K562 treated with DMSO at 1 percent for 48 hours (cell line): ENCODE results near the gene DNAJC5G. TPM values are rescaled to one million over a fixed set of nuclear protein-coding genes. Genes with fewer than 3 reads are reported as not detected.

Source experiments
- total RNA-seq: library from RNA; unstranded; fragments of 300-600 nt; gene quantifications from 2 replicates; pipeline ENCODE4 v1.2.3, GENCODE V29; 2022; ENCODE audit warnings: low replicate concordance; ENCODE audit errors: extremely low read depth

Gene DNAJC5G, protein sequence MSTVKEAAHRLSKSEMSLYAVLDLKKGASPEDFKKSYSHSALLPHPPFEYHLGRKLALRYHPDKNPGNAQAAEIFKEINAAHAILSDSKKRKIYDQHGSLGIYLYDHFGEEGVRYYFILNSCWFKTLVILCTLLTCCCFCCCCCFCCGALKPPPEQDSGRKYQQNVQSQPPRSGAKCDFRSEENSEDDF
- total RNA-seq: not detected in 2 replicates

DNA sequence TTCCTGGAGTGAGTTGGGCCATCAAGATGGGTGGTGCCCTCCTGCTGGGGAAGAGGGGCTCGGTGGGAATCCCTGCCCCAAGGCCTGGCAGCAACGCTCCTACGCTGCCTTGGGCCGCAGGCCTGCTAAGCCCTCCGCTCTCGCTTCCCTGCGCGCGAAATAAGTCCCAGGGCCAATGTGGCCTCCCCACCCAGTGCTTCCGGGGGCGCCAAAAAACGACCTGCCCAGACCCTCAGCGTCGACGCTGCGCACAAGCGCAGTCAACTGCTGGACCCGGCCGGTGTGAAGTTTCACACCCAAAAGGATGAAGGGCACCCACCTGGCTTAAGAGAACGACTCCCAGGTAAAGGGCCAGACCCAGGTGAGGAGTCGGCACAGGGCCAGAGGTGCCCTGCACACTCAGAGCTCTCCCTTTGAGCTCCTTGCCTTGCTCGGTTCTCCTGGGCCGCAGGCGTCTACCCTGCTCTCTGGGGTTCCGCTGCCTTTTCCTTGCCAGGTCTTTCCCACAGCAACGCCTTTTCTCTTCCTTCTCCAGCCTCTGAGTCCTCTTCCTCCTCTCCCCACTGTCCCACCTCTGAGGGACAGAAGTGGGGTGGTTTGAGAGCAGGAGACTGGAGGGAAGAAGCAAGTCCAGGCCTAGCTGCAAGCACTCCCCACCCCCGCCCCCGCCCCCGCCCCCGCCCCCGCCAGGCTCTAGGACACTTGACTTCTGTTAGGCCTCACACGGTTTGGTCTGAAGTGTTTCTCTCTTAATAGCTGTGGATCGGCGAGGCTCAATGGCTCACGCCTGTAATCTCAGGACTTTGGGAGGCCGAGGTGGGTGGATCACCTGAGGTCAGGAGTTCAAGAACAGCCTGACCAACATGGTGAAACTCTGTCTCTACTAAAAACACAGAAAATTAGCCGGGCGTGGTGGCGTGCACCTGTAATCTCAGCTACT lies at the start of gene DNAJC5G:
TSS of gene DNAJC5G (plus strand) at position 223 of the 940 bp plus-strand sequence. CDS start 1,296 bp downstream, outside the sequence.

DNA sequence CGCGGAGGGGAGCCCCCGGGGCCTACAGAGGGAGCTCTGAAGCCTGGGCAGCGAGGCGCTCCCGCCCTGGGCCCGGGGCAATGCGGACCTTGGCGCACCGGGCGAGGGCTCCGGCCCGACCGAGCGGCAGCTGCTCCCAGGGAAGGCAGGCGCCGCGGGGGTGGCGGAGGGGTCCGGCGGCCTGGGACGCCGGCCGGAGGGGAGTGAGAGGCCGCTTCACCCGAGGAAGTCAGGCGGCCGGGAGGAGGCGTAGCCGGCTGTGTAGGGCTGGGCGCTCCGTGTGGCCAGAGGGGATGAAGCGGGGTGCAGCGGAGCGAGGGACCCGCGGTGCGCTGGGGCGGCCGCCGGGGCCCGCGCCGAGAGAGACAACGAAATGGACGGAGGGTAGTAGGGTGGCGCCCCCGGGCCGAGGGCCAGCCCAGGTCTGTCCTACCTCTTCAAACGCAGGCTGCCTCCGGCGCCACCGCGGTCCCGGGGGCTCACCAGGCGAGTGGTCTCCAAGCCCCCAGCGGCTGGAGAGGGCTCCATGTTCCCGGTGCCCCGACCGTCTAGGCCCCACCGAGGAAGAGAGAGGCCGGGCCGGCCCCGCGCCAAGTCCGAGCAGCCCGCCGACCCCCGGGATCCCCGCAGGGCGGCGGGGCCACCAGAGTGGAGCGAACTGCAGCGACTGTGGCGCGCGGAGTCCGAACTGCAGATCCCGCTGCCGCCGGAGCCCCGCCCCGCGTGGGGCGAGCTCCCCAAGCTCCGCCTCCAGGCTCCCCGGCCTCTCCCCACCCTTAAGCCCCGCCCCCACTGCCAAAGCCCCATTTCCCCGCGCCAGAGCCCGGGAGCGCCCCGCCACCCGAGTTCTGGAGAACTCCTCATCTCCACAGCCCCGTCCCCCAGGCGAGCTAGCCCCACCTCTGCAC lies 12.6 kb upstream of the DNAJC5G start, which contains the start of gene SLC30A3:
TSS of gene SLC30A3 (minus strand) at position 669 of the 908 bp plus-strand sequence. CDS start at position 528, 141 bp downstream.

DNA sequence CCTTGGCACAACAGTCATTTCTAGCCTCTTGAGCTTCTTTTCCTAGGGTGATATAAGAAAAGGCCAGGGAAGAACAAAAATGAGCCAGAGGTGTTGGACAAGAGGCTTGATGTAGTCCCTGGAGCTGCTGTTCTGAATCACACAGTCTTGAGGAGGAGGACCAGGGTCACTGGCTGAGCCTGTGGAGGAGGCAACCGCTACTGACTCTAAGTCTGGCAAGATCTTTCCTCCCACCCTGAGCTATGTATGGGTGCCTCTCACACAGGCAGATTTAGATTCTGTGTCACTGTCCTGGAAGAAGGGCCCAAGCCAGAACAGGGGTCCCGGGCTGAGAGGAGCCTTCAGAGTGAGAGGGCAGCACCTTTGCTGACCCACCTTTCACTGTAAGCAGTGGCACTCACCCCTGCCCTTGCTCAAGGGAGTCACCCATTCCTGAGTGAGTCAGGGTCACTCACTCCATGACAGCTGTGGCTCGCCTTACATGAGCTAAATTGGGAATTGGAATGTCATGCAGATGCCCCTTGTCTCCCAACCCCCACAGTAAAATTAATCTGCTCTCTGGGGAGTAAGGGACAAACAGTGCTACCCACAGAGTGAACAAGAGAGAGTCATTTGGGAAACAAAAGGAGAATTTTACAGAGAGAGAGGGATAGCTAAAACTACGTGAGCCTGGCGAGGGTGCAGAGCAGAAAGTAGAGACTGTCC lies 6.8 kb downstream of the DNAJC5G start, which contains the start of gene TRIM54:
TSS of gene TRIM54 (plus strand) at position 575 of the 705 bp plus-strand sequence. CDS start 303 bp downstream, outside the sequence.

DNA sequence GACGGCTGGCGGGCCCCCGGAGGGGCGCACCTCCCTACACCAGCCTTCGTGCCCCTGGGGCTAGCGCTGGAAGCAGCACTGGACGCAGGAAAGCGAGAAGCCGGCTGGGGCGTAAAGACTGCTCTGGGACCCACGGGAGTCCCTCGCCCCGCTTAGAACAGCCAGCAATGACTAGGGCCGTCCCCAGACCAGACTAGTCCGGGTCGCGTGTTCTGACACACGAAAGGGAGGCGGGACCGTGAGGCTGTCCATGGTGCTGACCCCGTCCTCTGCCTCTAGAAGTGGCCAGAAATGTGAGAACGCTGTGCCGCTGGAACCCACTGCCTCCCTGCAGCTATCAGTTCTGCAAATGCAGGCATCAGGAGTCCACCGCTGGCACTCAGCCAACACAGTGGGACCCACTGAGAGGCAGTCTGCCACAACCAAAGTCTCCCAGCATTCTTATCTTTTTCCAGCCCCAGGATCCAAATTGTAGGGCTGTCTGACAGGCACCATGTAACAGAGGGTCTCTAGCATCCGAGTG lies 33.2 kb downstream of the DNAJC5G start, which contains the start of gene UCN:
TSS of gene UCN (minus strand) at position 87 of the 523 bp plus-strand sequence. CDS start 550 bp downstream, outside the sequence.

DNA sequence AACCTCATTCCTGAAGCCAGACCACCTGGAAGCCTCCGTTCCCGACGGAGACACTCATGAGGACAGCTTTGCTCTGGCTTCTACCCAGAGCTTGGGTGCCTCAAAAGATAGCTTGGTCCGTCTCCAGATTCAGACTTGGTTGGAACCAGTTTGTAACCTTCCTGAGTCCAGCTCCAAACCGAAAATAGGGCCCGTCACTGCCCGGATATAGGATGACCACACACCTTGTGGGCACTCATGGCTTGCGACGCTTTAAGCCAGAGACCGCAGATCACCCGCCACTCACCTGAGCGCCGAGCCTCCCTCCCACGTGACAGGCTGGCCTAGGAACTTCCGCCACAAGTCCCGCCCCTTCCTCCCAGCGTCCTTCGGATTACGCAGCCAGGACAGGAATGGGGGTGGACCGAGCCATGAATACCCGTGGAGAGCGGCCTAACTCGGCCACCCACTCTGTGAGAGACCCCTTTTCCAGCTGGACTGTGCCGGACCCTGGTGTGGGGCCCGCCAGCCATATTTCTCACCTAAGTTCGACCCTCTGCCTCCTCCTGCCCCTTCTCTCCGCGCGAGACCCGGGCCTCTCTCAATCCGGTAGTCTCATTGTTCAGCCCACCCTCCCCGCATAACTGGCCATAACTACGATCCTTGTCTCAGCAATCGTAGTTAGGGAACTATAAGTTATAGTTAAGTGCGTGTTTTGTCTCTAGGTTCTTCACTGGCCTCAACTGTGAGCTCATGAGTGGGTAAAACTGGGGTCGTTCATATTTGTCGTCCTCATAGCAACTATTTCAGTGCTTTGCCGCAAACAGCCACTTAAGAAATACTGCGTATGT lies 47.7 kb downstream of the DNAJC5G start, which contains the start of gene MPV17:
TSS of gene MPV17 (minus strand) at position 332 of the 830 bp plus-strand sequence. CDS start 580 bp downstream, outside the sequence.

Other genes starting within 250 kb of the DNAJC5G start
- not detected in 2 replicates for gene TMEM214, start 242.5 kb upstream of the DNAJC5G start, total RNA-seq
- not detected in 2 replicates for gene AGBL5, start 223.8 kb upstream of the DNAJC5G start, total RNA-seq
- gene OST4, start 203.8 kb upstream of the DNAJC5G start, total RNA-seq: not detected in 2 replicates
- not detected in 2 replicates for gene EMILIN1, start 196.8 kb upstream of the DNAJC5G start, total RNA-seq
- gene KHK, start 188.7 kb upstream of the DNAJC5G start, total RNA-seq: not detected in 2 replicates
- not detected in 2 replicates for gene CGREF1, start 156.3 kb upstream of the DNAJC5G start, total RNA-seq
- not detected in 2 replicates for gene ABHD1, start 151.6 kb upstream of the DNAJC5G start, total RNA-seq
- gene PREB, start 140.8 kb upstream of the DNAJC5G start, total RNA-seq: not detected in 2 replicates
- not detected in 2 replicates for gene PRR30, start 136.0 kb upstream of the DNAJC5G start, total RNA-seq
- not detected in 2 replicates for gene TCF23, start 126.4 kb upstream of the DNAJC5G start, total RNA-seq
- not detected in 2 replicates for gene ATRAID, start 63.4 kb upstream of the DNAJC5G start, total RNA-seq
- gene SLC5A6, start 63.2 kb upstream of the DNAJC5G start, total RNA-seq: not detected in 2 replicates
- not detected in 2 replicates for gene CAD, start 58.1 kb upstream of the DNAJC5G start, total RNA-seq
- not detected in 2 replicates for gene SLC30A3, start 12.4 kb upstream of the DNAJC5G start, total RNA-seq
- gene TRIM54, start 7.0 kb downstream of the DNAJC5G start, total RNA-seq: not detected in 2 replicates
- gene UCN, start 33.0 kb downstream of the DNAJC5G start, total RNA-seq: not detected in 2 replicates
- gene MPV17, start 47.7 kb downstream of the DNAJC5G start, total RNA-seq: not detected in 2 replicates
- gene GTF3C2, start 81.3 kb downstream of the DNAJC5G start, total RNA-seq: not detected in 2 replicates
- not detected in 2 replicates for gene EIF2B4, start 94.9 kb downstream of the DNAJC5G start, total RNA-seq
- not detected in 2 replicates for gene SNX17, start 95.2 kb downstream of the DNAJC5G start, total RNA-seq
- not detected in 2 replicates for gene ZNF513, start 105.3 kb downstream of the DNAJC5G start, total RNA-seq
- not detected in 2 replicates for gene PPM1G, start 134.2 kb downstream of the DNAJC5G start, total RNA-seq
- not detected in 2 replicates for gene NRBP1, start 153.2 kb downstream of the DNAJC5G start, total RNA-seq
- gene KRTCAP3, start 166.9 kb downstream of the DNAJC5G start, total RNA-seq: not detected in 2 replicates
- not detected in 2 replicates for gene IFT172, start 214.3 kb downstream of the DNAJC5G start, total RNA-seq
- not detected in 2 replicates for gene FNDC4, start 219.8 kb downstream of the DNAJC5G start, total RNA-seq
- not detected in 2 replicates for gene GCKR, start 221.4 kb downstream of the DNAJC5G start, total RNA-seq